Gastrocnemius medialis (tissue), 4 donors: Measurements from ENCODE around the gene RBMX. TPM values are rescaled to one million over a fixed set of nuclear protein-coding genes. Genes with fewer than 3 reads are reported as not detected.

Source experiments
- ATAC-seq, 2 donors: fragments of 150-250 bp; one replicate each; pipeline ENCODE4 v1.9.1; 2016
- DNase-seq, 2 donors: peaks; one replicate each; pipeline ENCODE4 v3.0.0-alpha.2; 2019
- H3K27ac ChIP-seq, 4 donors: fragments of 200-600 bp; sonication (generic); 1 replicate in 1 of 4; 2 replicates in 3 of 4; pipeline ENCODE4 v1.5.1; 2016 to 2018; ENCODE audit warnings: mild to moderate bottlenecking in 2 of 4, moderate library complexity in 1 of 4
- H3K27me3 ChIP-seq, 3 donors: fragments of 200-600 bp; sonication (generic) in 2 of 3; 1 replicate in 1 of 3; 2 replicates in 2 of 3; pipeline versions ENCODE4 v1.5.1 to v1.6.0; 2016 to 2019; ENCODE audit warnings: mild to moderate bottlenecking in 1 of 3, moderate library complexity in 1 of 3
- H3K36me3 ChIP-seq, 2 donors: fragments of 200-600 bp; sonication (generic) in 1 of 2; one replicate each; pipeline ENCODE4 v1.5.1; 2017 to 2018
- H3K4me1 ChIP-seq, 2 donors: fragments of 200-600 bp; sonication (generic) in 1 of 2; one replicate each; pipeline ENCODE4 v1.5.1; 2016 to 2017; ENCODE audit warnings: mild to moderate bottlenecking in 2 of 2
- H3K4me3 ChIP-seq, 4 donors: fragments of 200-600 bp; sonication (generic) in 3 of 4; 1 replicate in 1 of 4; 2 replicates in 3 of 4; pipeline ENCODE4 v1.5.1; 2016 to 2019; ENCODE audit warnings: mild to moderate bottlenecking in 2 of 4
- H3K9me3 ChIP-seq, 3 donors: fragments of 200-600 bp; sonication (generic) in 2 of 3; 1 replicate in 1 of 3; 2 replicates in 2 of 3; pipeline ENCODE4 v1.5.1; 2016 to 2019
- CTCF ChIP-seq, 5 experiments: fragments of 450-650 bp in 3 of 5; fragments of 200-600 bp in 2 of 5; sonication (generic) in 2 of 5; IDR thresholded peaks in 4 of 5; conservative IDR thresholded peaks in 1 of 5; 1 replicate in 4 of 5; 2 replicates in 1 of 5; pipeline ENCODE4 v1.5.1; 2016 to 2019; ENCODE audit warnings: antibody characterized with exemption in 5 of 5, mild to moderate bottlenecking in 3 of 5, moderate library complexity in 3 of 5
- POLR2A ChIP-seq, 2 donors: fragments of 450-650 bp; IDR thresholded peaks; one replicate each; pipeline ENCODE4 v1.6.1; 2017; ENCODE audit warnings: antibody characterized with exemption in 2 of 2, mild to moderate bottlenecking in 2 of 2, moderate library complexity in 2 of 2
- in situ Hi-C, 4 donors: fragments of 200-750 bp; cut with MboI; loops; one replicate each; pipeline versions ENCODE4 v1.15.0 to v1.8.0; 2017; ENCODE audit warnings: low sequenced_read_pairs in 4 of 4
- intact Hi-C: fragments of 100-400 bp; cut with DNase I; formaldehyde crosslinking; loops from one replicate; pipeline ENCODE4 v1.15.1; 2023; ENCODE audit warnings: low total_unique reads
- total RNA-seq, 4 donors: library from RNA; depleted of rRNA; stranded (reverse); fragments of >200 nt; gene quantifications; one replicate each; pipeline versions ENCODE4 v1.1.0 to v1.2.3, GENCODE V29; 2016

RBMX gene
- total RNA-seq, 4 donors from 2014 or later: 113 to 339 (median 248) TPM

GRCh38 chrX:136861877-136862276 lies 18.6 kb downstream of the RBMX start:
- no peaks in the 10 kb centered on the region for H3K9me3 ChIP-seq
- H3K36me3 ChIP-seq: peaks cover 0 to 11% of the 10 kb centered on the region in 2 donors
- H3K4me3 ChIP-seq: no peak overlapping the region
- TF ChIP-seq CTCF (IDR thresholded peaks at IDR 0.05 in 4 of 5, conservative IDR thresholded peaks at IDR 0.05 in 1 of 5) (no peak), POLR2A (IDR thresholded peaks at IDR 0.05) (no peak)
- ATAC-seq: no peak
- H3K27me3 ChIP-seq: no peaks in the 10 kb centered on the region
- H3K4me1 ChIP-seq: peaks cover 0 to 2% of the 10 kb centered on the region in 2 donors
- intact Hi-C loops: no loop called here
- in situ Hi-C loops: no loop called here
- DNase-seq: no peak
- H3K27ac ChIP-seq: no peak overlapping the region

DNA sequence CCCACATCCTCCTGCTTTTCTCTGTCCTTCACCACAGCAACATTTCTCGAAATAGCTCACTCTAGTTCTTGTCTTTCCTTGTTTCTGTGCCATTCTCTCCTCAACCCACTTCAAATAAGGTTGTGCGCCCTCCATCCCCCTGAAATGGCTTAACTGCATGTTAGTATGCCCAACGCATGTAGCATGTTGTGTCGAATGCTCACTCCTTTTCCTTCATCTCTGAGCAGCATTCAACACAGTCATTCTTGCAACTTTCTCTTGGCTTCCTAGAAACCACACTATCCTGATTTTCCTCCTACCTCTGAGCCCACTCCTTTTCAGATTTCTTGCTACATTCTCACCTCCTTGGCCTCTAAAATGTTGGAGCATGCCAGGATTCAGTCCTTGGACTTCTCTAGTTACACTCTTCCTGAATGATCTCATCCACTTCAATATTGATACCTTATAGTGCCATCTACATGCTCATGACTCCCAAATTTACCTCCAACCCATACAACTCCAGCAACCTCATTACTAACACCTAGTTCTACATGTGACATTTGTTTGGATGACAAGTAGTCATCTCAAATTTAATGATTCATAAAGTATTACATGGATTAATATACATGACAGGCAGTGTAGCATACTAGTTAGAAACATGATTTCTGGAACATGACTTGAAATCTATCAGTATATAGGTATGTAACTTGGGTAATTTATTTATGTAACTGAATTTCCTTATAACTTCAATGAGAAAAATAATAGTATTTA lies 22.3 kb downstream of the RBMX start:
- no peak for TF ChIP-seq CTCF (IDR thresholded peaks at IDR 0.05 in 4 of 5, conservative IDR thresholded peaks at IDR 0.05 in 1 of 5)
- TF ChIP-seq POLR2A (IDR thresholded peaks at IDR 0.05): no peak
- no peak overlapping the region for H3K4me3 ChIP-seq
- H3K9me3 ChIP-seq: no peaks in the 10 kb centered on the region
- intact Hi-C loops: loop anchor here (10.0 kb wide), 1 partner anchor 73 kb away; the partner anchor contains the start of gene ARHGEF6
- H3K27ac ChIP-seq: peak overlapping the region in 2 of 4 donors; percentile 7 to 13
- DNase-seq (no peak), ATAC-seq (no peak)
- no peaks in the 10 kb centered on the region for H3K4me1 ChIP-seq
- in situ Hi-C loops: no loop called here
- no peaks in the 10 kb centered on the region for H3K27me3 ChIP-seq
- H3K36me3 ChIP-seq: peaks cover 0 to 11% of the 10 kb centered on the region in 2 donors

GRCh38 chrX:136856551-136856950 lies 24.0 kb downstream of the RBMX start:
- no peaks in the 10 kb centered on the region for H3K9me3 ChIP-seq
- in situ Hi-C loops (no loop called here), intact Hi-C loops (loop anchor here (10.0 kb wide), 1 partner anchor 72 kb away; the partner anchor contains the start of gene ARHGEF6)
- H3K36me3 ChIP-seq: peaks cover 0 to 7% of the 10 kb centered on the region in 2 donors
- no peak for DNase-seq
- no peak overlapping the region for H3K4me3 ChIP-seq
- no peaks in the 10 kb centered on the region for H3K27me3 ChIP-seq
- TF ChIP-seq CTCF (IDR thresholded peaks at IDR 0.05 in 4 of 5, conservative IDR thresholded peaks at IDR 0.05 in 1 of 5): no peak
- no peak for TF ChIP-seq POLR2A (IDR thresholded peaks at IDR 0.05)
- no peaks in the 10 kb centered on the region for H3K4me1 ChIP-seq
- ATAC-seq: no peak
- peak overlapping the region in 1 of 4 donors; percentile 13 for H3K27ac ChIP-seq

- Histone ChIP-seq H3K4me3 (no peak overlapping the region), H3K27ac (peak overlapping the region in 1 of 4 donors; percentile 13), H3K27me3 (no peaks in the 10 kb centered on the region), H3K4me1 (peaks cover 0 to under 1% of the 10 kb centered on the region in 2 donors), H3K9me3 (no peaks in the 10 kb centered on the region), H3K36me3 (peaks cover 0 to 6% of the 10 kb centered on the region in 2 donors)
- DNase-seq: no peak
- ATAC-seq: no peak
- intact Hi-C loops: loop anchor here (10.0 kb wide), 1 partner anchor 71 kb away; the partner anchor contains the start of gene ARHGEF6
- TF ChIP-seq POLR2A (IDR thresholded peaks at IDR 0.05) (no peak), CTCF (IDR thresholded peaks at IDR 0.05 in 4 of 5, conservative IDR thresholded peaks at IDR 0.05 in 1 of 5) (no peak)
- in situ Hi-C loops: no loop called here
Observed at GRCh38 chrX:136856050-136856449, 24.5 kb downstream of the RBMX start.
